ENCODE measurements around the gene PLEKHS1.
A peak's percentile ranks its signal among the peaks of the same experiment; 100 is the strongest.
"Not testable (repeated sequence)": the region's sequence is repeated elsewhere in the genome, so short reads cannot be mapped to it uniquely, and the experiment has no call there.

PLEKHS1 gene

GRCh38 chr10:113791691-113792090, 40.2 kb downstream of the PLEKHS1 start:
- TF ChIP-seq CTCF (conservative IDR thresholded peaks at IDR 0.05) = no peak

GRCh38 chr10:113801569-113801968, 50.1 kb downstream of the PLEKHS1 start:
- no peak for TF ChIP-seq CTCF (conservative IDR thresholded peaks at IDR 0.05)
- no peak overlapping the region for H3K27ac ChIP-seq

More at GRCh38 chr10:113791691-113792090, 40.2 kb downstream of the PLEKHS1 start:
- peak overlapping the region; percentile 58 for H3K27ac ChIP-seq

- TF ChIP-seq CTCF (conservative IDR thresholded peaks at IDR 0.05) = no peak
- H3K27ac ChIP-seq = peak overlapping the region; percentile 50
These were observed 51.5 kb downstream of the PLEKHS1 start for GRCh38 chr10:113802997-113803396.

GRCh38 chr10:113806503-113806902, 55.0 kb downstream of the PLEKHS1 start:
- no peak overlapping the region for H3K27ac ChIP-seq
- TF ChIP-seq CTCF (conservative IDR thresholded peaks at IDR 0.05) = no peak

GRCh38 chr10:113808168-113808567, 56.7 kb downstream of the PLEKHS1 start:
- TF ChIP-seq CTCF (conservative IDR thresholded peaks at IDR 0.05) = no peak
- no peak overlapping the region for H3K27ac ChIP-seq

GRCh38 chr10:113814700-113815099, 63.2 kb downstream of the PLEKHS1 start:
- H3K27ac ChIP-seq = not testable (repeated sequence)

GRCh38 chr10:113819989-113820388, 68.5 kb downstream of the PLEKHS1 start:
- TF ChIP-seq CTCF (conservative IDR thresholded peaks at IDR 0.05) = no peak
- H3K27ac ChIP-seq = no peak overlapping the region

GRCh38 chr10:113820507-113820906, 69.0 kb downstream of the PLEKHS1 start:
- TF ChIP-seq CTCF (conservative IDR thresholded peaks at IDR 0.05) = peak; percentile 27; the same call in 1 of the 2 replicates
- H3K27ac ChIP-seq = no peak overlapping the region

GRCh38 chr10:113821306-113821705, 69.8 kb downstream of the PLEKHS1 start:
- not testable (repeated sequence) for H3K27ac ChIP-seq

Data from VCaP (cell line).